ENCODE data around the gene CD93. TPM values are rescaled to one million over a fixed set of nuclear protein-coding genes. Genes with fewer than 3 reads are reported as not detected.
A peak's percentile ranks its signal among the peaks of the same experiment; 100 is the strongest.

Gene CD93
- polyA plus RNA-seq, result 10 to 100 TPM in 2 of 4 donors, 1 to 10 TPM in 1, under 1 TPM in 1; 0.67 to 36.7 (median 8.9) TPM
- long read RNA-seq, donor 1, full-length matches to known transcripts, result 10 of 10 reads
- long read RNA-seq, donor 1, partial matches to known transcripts, result 0 of 10 reads
- long read RNA-seq, donor 1, other reads (novel, unspliced or antisense), result 0 of 10 reads
- long read RNA-seq, donor 2, full-length matches to known transcripts, result 1 of 1 reads
- long read RNA-seq, donor 2, partial matches to known transcripts, result 0 of 1 reads
- long read RNA-seq, donor 2, other reads (novel, unspliced or antisense), result 0 of 1 reads
- long read RNA-seq, donor 3, full-length matches to known transcripts, result 2 of 2 reads
- long read RNA-seq, donor 3, partial matches to known transcripts, result 0 of 2 reads
- long read RNA-seq, donor 3, other reads (novel, unspliced or antisense), result 0 of 2 reads
- long read RNA-seq, donor 4, result 0 reads
- long read RNA-seq, donor 5, result 0 reads
- long read RNA-seq, donor 6, full-length matches to known transcripts, result 5 of 5 reads
- long read RNA-seq, donor 6, partial matches to known transcripts, result 0 of 5 reads
- long read RNA-seq, donor 6, other reads (novel, unspliced or antisense), result 0 of 5 reads
- long read RNA-seq, donor 7, full-length matches to known transcripts, result 16 of 16 reads
- long read RNA-seq, donor 7, partial matches to known transcripts, result 0 of 16 reads
- long read RNA-seq, donor 7, other reads (novel, unspliced or antisense), result 0 of 16 reads
- long read RNA-seq, donor 8, result 0 reads
- long read RNA-seq, donor 9, full-length matches to known transcripts, result 3 of 3 reads
- long read RNA-seq, donor 9, partial matches to known transcripts, result 0 of 3 reads
- long read RNA-seq, donor 9, other reads (novel, unspliced or antisense), result 0 of 3 reads
- long read RNA-seq, donor 10, full-length matches to known transcripts, result 5 of 5 reads
- long read RNA-seq, donor 10, partial matches to known transcripts, result 0 of 5 reads
- long read RNA-seq, donor 10, other reads (novel, unspliced or antisense), result 0 of 5 reads

GRCh38 chr20:23086056-23086566, at the start of gene CD93:
Gene CD93 (minus strand): TSS chr20:23086324. CDS start chr20:23086192, 132 bp downstream.
- Histone ChIP-seq H3K27ac (ENCODE audit: low read depth in 1 of 3, low read length in 2 of 3) (peak within 1 kb of the TSS in 2 of 3 donors; percentile 48 to 78), H3K4me1 (ENCODE audit: control insufficient read depth in 3 of 3, insufficient read depth in 2 of 3, low read depth in 1 of 3, low read length in 2 of 3) (no peaks in the 10 kb centered on the region), H3K27me3 (ENCODE audit: control insufficient read depth in 3 of 3, insufficient read depth in 3 of 3, low read length in 3 of 3) (no peaks in the 10 kb centered on the region), H3K4me3 (ENCODE audit: low read depth in 1 of 3, low read length in 3 of 3) (peak within 1 kb of the TSS in 2 of 3 donors; percentile 10 to 31), H3K9me3 (ENCODE audit: control insufficient read depth in 2 of 2, insufficient read depth in 1 of 2, low read depth in 1 of 2, low read length in 1 of 2) (no peaks in the 10 kb centered on the region), H3K36me3 (ENCODE audit: control insufficient read depth in 3 of 3, insufficient read depth in 2 of 3, low read depth in 1 of 3, low read length in 3 of 3) (no peaks in the 10 kb centered on the region)
- 53 to 80% (median 63%) methylated on average over 28 of the region's 28 CpGs for WGBS, 3 donors
- no peak for FAIRE-seq
- peak in 1 of 2 donors; percentile 8 for DNase-seq

GRCh38 chr20:23133560-23133998, 47.5 kb upstream of the CD93 start:
- FAIRE-seq, result no peak
- Histone ChIP-seq H3K27me3 (ENCODE audit: control insufficient read depth in 3 of 3, insufficient read depth in 3 of 3, low read length in 3 of 3) (no peaks in the 10 kb centered on the region), H3K27ac (ENCODE audit: low read depth in 1 of 3, low read length in 2 of 3) (peak overlapping the region in 1 of 3 donors; percentile 36), H3K36me3 (ENCODE audit: control insufficient read depth in 3 of 3, insufficient read depth in 2 of 3, low read depth in 1 of 3, low read length in 3 of 3) (no peaks in the 10 kb centered on the region), H3K9me3 (ENCODE audit: control insufficient read depth in 2 of 2, insufficient read depth in 1 of 2, low read depth in 1 of 2, low read length in 1 of 2) (no peaks in the 10 kb centered on the region), H3K4me1 (ENCODE audit: control insufficient read depth in 3 of 3, insufficient read depth in 2 of 3, low read depth in 1 of 3, low read length in 2 of 3) (peaks cover 0 to 6% (median 0%) of the 10 kb centered on the region in 3 donors), H3K4me3 (ENCODE audit: low read depth in 1 of 3, low read length in 3 of 3) (no peak overlapping the region)
- no peak for DNase-seq
- WGBS, 3 donors, result 22 to 62% (median 51%) methylated on average over 8 of the region's 8 CpGs

- 52 to 66% (median 61%) methylated on average over 7 of the region's 7 CpGs for WGBS, 3 donors
- H3K27ac ChIP-seq (ENCODE audit: low read depth in 1 of 3, low read length in 2 of 3), result peak overlapping the region in 1 of 3 donors; percentile 22
- H3K4me3 ChIP-seq (ENCODE audit: low read depth in 1 of 3, low read length in 3 of 3), result no peak overlapping the region
- H3K4me1 ChIP-seq (ENCODE audit: control insufficient read depth in 3 of 3, insufficient read depth in 2 of 3, low read depth in 1 of 3, low read length in 2 of 3), result peaks cover 0 to 6% (median 0%) of the 10 kb centered on the region in 3 donors
- H3K9me3 ChIP-seq (ENCODE audit: control insufficient read depth in 2 of 2, insufficient read depth in 1 of 2, low read depth in 1 of 2, low read length in 1 of 2), result no peaks in the 10 kb centered on the region
- H3K36me3 ChIP-seq (ENCODE audit: control insufficient read depth in 3 of 3, insufficient read depth in 2 of 3, low read depth in 1 of 3, low read length in 3 of 3), result no peaks in the 10 kb centered on the region
- no peak for FAIRE-seq
- DNase-seq, result peak in 1 of 2 donors; percentile 22
- no peaks in the 10 kb centered on the region for H3K27me3 ChIP-seq (ENCODE audit: control insufficient read depth in 3 of 3, insufficient read depth in 3 of 3, low read length in 3 of 3)
Observed at GRCh38 chr20:23132930-23133559, 46.9 kb upstream of the CD93 start.

- peak; percentile 16 to 70 for DNase-seq
- Histone ChIP-seq H3K4me3 (ENCODE audit: low read depth in 1 of 3, low read length in 3 of 3) (no peak overlapping the region), H3K4me1 (ENCODE audit: control insufficient read depth in 3 of 3, insufficient read depth in 2 of 3, low read depth in 1 of 3, low read length in 2 of 3) (peaks cover 0 to 6% (median 0%) of the 10 kb centered on the region in 3 donors), H3K27ac (ENCODE audit: low read depth in 1 of 3, low read length in 2 of 3) (peak overlapping the region in 1 of 3 donors; percentile 22), H3K27me3 (ENCODE audit: control insufficient read depth in 3 of 3, insufficient read depth in 3 of 3, low read length in 3 of 3) (no peaks in the 10 kb centered on the region), H3K9me3 (ENCODE audit: control insufficient read depth in 2 of 2, insufficient read depth in 1 of 2, low read depth in 1 of 2, low read length in 1 of 2) (no peaks in the 10 kb centered on the region), H3K36me3 (ENCODE audit: control insufficient read depth in 3 of 3, insufficient read depth in 2 of 3, low read depth in 1 of 3, low read length in 3 of 3) (no peaks in the 10 kb centered on the region)
- no peak for FAIRE-seq
- WGBS, 3 donors, result 45 to 66% (median 54%) methylated on average over 14 of the region's 14 CpGs
Observed at GRCh38 chr20:23132293-23132929, 46.3 kb upstream of the CD93 start.

GRCh38 chr20:23131766-23132165, 45.6 kb upstream of the CD93 start:
- Histone ChIP-seq H3K36me3 (ENCODE audit: control insufficient read depth in 3 of 3, insufficient read depth in 2 of 3, low read depth in 1 of 3, low read length in 3 of 3) (no peaks in the 10 kb centered on the region), H3K27ac (ENCODE audit: low read depth in 1 of 3, low read length in 2 of 3) (peak overlapping the region in 1 of 3 donors; percentile 0), H3K27me3 (ENCODE audit: control insufficient read depth in 3 of 3, insufficient read depth in 3 of 3, low read length in 3 of 3) (no peaks in the 10 kb centered on the region), H3K4me3 (ENCODE audit: low read depth in 1 of 3, low read length in 3 of 3) (no peak overlapping the region), H3K4me1 (ENCODE audit: control insufficient read depth in 3 of 3, insufficient read depth in 2 of 3, low read depth in 1 of 3, low read length in 2 of 3) (peaks cover 0 to 6% (median 0%) of the 10 kb centered on the region in 3 donors), H3K9me3 (ENCODE audit: control insufficient read depth in 2 of 2, insufficient read depth in 1 of 2, low read depth in 1 of 2, low read length in 1 of 2) (no peaks in the 10 kb centered on the region)
- WGBS, 3 donors, result 79 to 84% (median 79%) methylated on average over 11 of the region's 11 CpGs
- FAIRE-seq (no peak), DNase-seq (no peak)

- 78 to 91% (median 86%) methylated on average over 4 of the region's 4 CpGs for WGBS, 3 donors
- Histone ChIP-seq H3K4me3 (ENCODE audit: low read depth in 1 of 3, low read length in 3 of 3) (no peak overlapping the region), H3K27me3 (ENCODE audit: control insufficient read depth in 3 of 3, insufficient read depth in 3 of 3, low read length in 3 of 3) (no peaks in the 10 kb centered on the region), H3K4me1 (ENCODE audit: control insufficient read depth in 3 of 3, insufficient read depth in 2 of 3, low read depth in 1 of 3, low read length in 2 of 3) (peaks cover 0 to 6% (median 0%) of the 10 kb centered on the region in 3 donors), H3K27ac (ENCODE audit: low read depth in 1 of 3, low read length in 2 of 3) (no peak overlapping the region), H3K36me3 (ENCODE audit: control insufficient read depth in 3 of 3, insufficient read depth in 2 of 3, low read depth in 1 of 3, low read length in 3 of 3) (no peaks in the 10 kb centered on the region), H3K9me3 (ENCODE audit: control insufficient read depth in 2 of 2, insufficient read depth in 1 of 2, low read depth in 1 of 2, low read length in 1 of 2) (no peaks in the 10 kb centered on the region)
- FAIRE-seq (no peak), DNase-seq (no peak)
Observed at GRCh38 chr20:23130622-23131140, 44.6 kb upstream of the CD93 start.

GRCh38 chr20:23129891-23130621, 43.9 kb upstream of the CD93 start:
- Histone ChIP-seq H3K4me1 (ENCODE audit: control insufficient read depth in 3 of 3, insufficient read depth in 2 of 3, low read depth in 1 of 3, low read length in 2 of 3) (peaks cover 0 to 6% (median 0%) of the 10 kb centered on the region in 3 donors), H3K36me3 (ENCODE audit: control insufficient read depth in 3 of 3, insufficient read depth in 2 of 3, low read depth in 1 of 3, low read length in 3 of 3) (no peaks in the 10 kb centered on the region), H3K27me3 (ENCODE audit: control insufficient read depth in 3 of 3, insufficient read depth in 3 of 3, low read length in 3 of 3) (no peaks in the 10 kb centered on the region), H3K4me3 (ENCODE audit: low read depth in 1 of 3, low read length in 3 of 3) (no peak overlapping the region), H3K27ac (ENCODE audit: low read depth in 1 of 3, low read length in 2 of 3) (no peak overlapping the region), H3K9me3 (ENCODE audit: control insufficient read depth in 2 of 2, insufficient read depth in 1 of 2, low read depth in 1 of 2, low read length in 1 of 2) (no peaks in the 10 kb centered on the region)
- FAIRE-seq (no peak), DNase-seq (no peak)
- 74 to 83% (median 76%) methylated on average over 12 of the region's 12 CpGs for WGBS, 3 donors
